ENCODE results near the gene SIDT2. TPM values are rescaled to one million over a fixed set of nuclear protein-coding genes. Genes with fewer than 3 reads are reported as not detected.

The SIDT2 gene
- total RNA-seq, 1 experiment from 2014 or later, result 47.6 TPM

GRCh38 chr11:117232911-117233409 lies 54.4 kb downstream of the SIDT2 start:
- Histone ChIP-seq H3K27ac (ENCODE audit: low read length) (peak overlapping the region; percentile 91), H3K4me1 (ENCODE audit: control insufficient read depth, insufficient read depth, low read length) (peaks cover 25% of the 10 kb centered on the region), H3K27me3 (ENCODE audit: control insufficient read depth, insufficient read depth, low read length) (no peaks in the 10 kb centered on the region), H3K36me3 (ENCODE audit: control insufficient read depth, insufficient read depth, low read length) (peaks cover 3% of the 10 kb centered on the region), H3K4me3 (ENCODE audit: low read depth in 2 of 2, low read length in 2 of 2) (peak overlapping the region; percentile 73 to 85), H3K9me3 (ENCODE audit: control insufficient read depth, insufficient read depth, low read depth, low read length) (no peaks in the 10 kb centered on the region)
- TF ChIP-seq SIN3A (IDR thresholded peaks at IDR 0.05; ENCODE audit: borderline replicate concordance, insufficient read depth, low read depth, low read length) (no peak), CTCF (IDR thresholded peaks at IDR 0.05) (no peak), REST (IDR thresholded peaks at IDR 0.05; ENCODE audit: insufficient read depth in 1 of 2, low read depth in 2 of 2, low read length in 1 of 2) (no peak), TCF7L2 (IDR thresholded peaks at IDR 0.05; ENCODE audit: low read depth, low read length) (no peak), POLR2AphosphoS5 (IDR thresholded peaks at IDR 0.05; ENCODE audit: low read depth, low read length) (no peak)
- no TSS peak for BruUV-seq (replicated peaks)
- ChIA-PET CTCF (interaction anchor here (0.9 kb wide), 1 partner anchor 95 kb away, joined by 3 read pairs; the partner anchor contains the start of gene CEP164), POLR2A (no interaction called here)
- in situ Hi-C loops (cut with HindIII; ENCODE audit: low pct_unique_long_range_greater_than_20kb, low sequenced_read_pairs), result no loop called here
- peak; percentile 19 for ATAC-seq
- no peak for DNase-seq (ENCODE audit: low read depth, low spot score)
- intact Hi-C loops (cut with micrococcal nuclease; ENCODE audit: unreplicated experiment), result no loop called here

- BruUV-seq (replicated peaks), result no TSS peak
- DNase-seq (ENCODE audit: low read depth, low spot score), result no peak
- H3K36me3 ChIP-seq (ENCODE audit: control insufficient read depth, insufficient read depth, low read length), result peaks cover 10% of the 10 kb centered on the region
- H3K27me3 ChIP-seq (ENCODE audit: control insufficient read depth, insufficient read depth, low read length), result no peaks in the 10 kb centered on the region
- ChIA-PET POLR2A (interaction anchor here (0.6 kb wide), 1 partner anchor 587 kb away, joined by 12 read pairs; no protein-coding TSS in a partner anchor), CTCF (no interaction called here)
- no peak overlapping the region for H3K27ac ChIP-seq (ENCODE audit: low read length)
- TF ChIP-seq SIN3A (IDR thresholded peaks at IDR 0.05; ENCODE audit: borderline replicate concordance, insufficient read depth, low read depth, low read length) (no peak), POLR2AphosphoS5 (IDR thresholded peaks at IDR 0.05; ENCODE audit: low read depth, low read length) (no peak), TCF7L2 (IDR thresholded peaks at IDR 0.05; ENCODE audit: low read depth, low read length) (no peak), REST (IDR thresholded peaks at IDR 0.05; ENCODE audit: insufficient read depth in 1 of 2, low read depth in 2 of 2, low read length in 1 of 2) (no peak), CTCF (IDR thresholded peaks at IDR 0.05) (no peak)
- intact Hi-C loops (cut with micrococcal nuclease; ENCODE audit: unreplicated experiment), result loop anchor here (5.0 kb wide), 1 partner anchor 79 kb away; the partner anchor contains the start of gene BACE1
- in situ Hi-C loops (cut with HindIII; ENCODE audit: low pct_unique_long_range_greater_than_20kb, low sequenced_read_pairs), result no loop called here
- no peak overlapping the region for H3K4me3 ChIP-seq (ENCODE audit: low read depth in 2 of 2, low read length in 2 of 2)
- ATAC-seq, result no peak
- H3K4me1 ChIP-seq (ENCODE audit: control insufficient read depth, insufficient read depth, low read length), result peaks cover 12% of the 10 kb centered on the region
- no peaks in the 10 kb centered on the region for H3K9me3 ChIP-seq (ENCODE audit: control insufficient read depth, insufficient read depth, low read depth, low read length)
Observed at GRCh38 chr11:117238221-117238620, 59.7 kb downstream of the SIDT2 start.

Data from Panc1 (cell line).